Measurements from ENCODE around the gene TNRC18.
A peak's percentile ranks its signal among the peaks of the same experiment; 100 is the strongest.

TNRC18 gene

DNA sequence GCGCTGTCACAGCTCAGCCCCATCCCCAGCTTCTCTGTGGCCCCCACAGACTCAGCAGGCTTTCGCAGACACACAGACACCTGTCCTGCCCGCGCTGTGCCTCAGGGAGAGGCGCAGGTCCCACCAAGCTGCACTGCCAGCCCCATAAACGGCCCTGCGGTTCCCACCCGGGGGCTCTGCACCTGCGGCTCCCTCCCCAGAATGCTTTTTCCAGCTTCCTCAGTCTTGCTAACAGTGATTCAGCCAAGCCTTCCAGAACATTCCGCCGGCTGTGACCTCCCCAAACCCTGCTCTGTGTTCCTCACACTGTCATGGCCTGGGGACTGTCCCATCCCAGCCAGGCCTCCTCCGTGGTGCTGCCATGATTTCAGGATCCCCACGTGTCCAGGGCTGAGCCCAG is 27.8 kb upstream of the TNRC18 start:
- DNase-seq: no peak

- peak; percentile 43 for DNase-seq
These were observed 27.1 kb upstream of the TNRC18 start for GRCh38 chr7:5450549-5451327.

GRCh38 chr7:5448378-5449037 is 24.9 kb upstream of the TNRC18 start:
- no peak for DNase-seq

- DNase-seq: no peak
These were observed 22.5 kb upstream of the TNRC18 start for GRCh38 chr7:5445981-5446594.

DNA sequence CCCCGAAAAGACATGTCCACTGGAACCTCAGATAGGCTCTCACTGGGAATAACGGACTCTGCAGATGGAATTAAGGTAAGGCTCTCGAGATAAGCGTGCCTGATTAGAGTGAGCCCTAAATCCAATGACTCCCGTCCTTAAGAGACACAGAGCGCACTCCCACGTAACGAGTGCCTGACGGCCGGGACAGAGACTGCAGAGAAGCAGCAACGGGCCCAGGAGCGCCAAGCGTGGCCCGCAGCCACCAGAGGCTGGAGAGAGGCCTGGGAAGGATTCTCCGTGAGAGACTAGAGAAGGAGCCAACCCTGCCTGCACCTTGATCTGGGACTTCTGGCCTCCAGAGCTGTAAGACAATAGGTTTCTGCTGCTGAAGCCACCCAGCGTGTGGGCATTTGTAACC is 20.0 kb upstream of the TNRC18 start:
- no peak for DNase-seq

GRCh38 chr7:5442757-5443305 is 19.2 kb upstream of the TNRC18 start:
- no peak for DNase-seq

- no peak for DNase-seq
These were observed 18.3 kb upstream of the TNRC18 start for GRCh38 chr7:5441840-5442503.

DNA sequence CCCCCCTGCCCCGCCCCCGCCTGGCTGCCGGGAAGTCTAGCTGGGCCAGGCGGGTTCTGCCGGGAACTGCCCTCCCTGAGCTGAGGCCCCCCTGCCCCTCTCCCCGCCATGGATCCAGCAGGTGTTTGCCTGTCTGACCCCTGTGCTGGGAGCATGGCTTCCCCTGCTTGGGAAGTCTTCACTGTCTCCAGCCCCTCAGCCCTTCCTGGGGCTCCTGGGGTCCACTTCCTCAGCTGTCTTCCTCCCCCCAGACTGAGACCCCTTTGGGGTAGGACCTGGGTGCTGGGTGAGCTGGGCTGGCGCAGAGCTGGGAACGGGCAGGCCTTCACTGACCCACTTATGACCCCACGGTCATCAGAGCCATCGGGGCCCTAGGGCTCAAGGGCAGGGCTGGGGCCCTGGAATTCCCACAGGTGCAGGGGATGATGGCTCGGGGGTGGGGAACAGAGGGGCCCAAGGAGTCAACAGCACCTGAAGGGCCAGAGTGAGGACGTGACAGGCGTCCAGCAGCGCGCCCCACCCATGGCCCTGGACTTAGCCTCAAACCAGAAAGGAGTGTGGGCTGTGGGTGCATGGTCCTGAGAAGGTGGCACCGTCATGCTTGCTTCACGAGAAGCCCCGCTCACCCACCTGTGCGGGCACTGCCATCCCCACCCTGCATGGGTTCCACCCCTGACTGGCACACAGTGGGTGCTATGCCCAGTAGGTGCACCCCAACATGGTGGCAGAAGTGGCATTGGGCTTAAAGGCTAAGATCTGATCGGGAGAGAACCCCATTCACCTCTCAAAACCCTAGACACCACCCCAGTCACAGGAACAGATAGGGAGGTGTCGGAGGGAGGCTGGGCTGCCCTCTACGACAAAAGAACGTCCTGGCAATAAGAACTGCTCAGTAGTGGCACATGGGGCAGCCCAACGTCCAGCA is 16.2 kb upstream of the TNRC18 start:
- no peak for DNase-seq

DNA sequence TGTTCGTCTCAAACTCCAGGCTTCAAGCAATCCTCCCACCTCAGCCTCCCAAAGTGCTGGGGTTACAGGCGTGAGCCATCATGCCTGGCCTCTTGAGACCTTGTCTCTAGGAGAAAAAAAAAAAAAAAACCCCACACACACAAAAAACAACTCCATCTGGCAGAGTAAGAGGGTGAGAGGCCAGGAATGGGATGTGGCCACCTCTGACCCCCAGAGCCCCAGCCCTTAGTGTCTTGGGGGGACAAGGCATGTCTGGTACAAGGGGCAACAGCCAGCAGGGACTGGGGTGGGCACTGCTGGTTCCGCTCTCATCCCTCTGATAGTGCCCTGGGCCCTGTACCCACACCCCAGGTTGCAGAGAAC is 15.6 kb upstream of the TNRC18 start:
- DNase-seq: no peak

- DNase-seq: no peak
These were observed 14.4 kb upstream of the TNRC18 start for GRCh38 chr7:5437987-5438386.

DNA sequence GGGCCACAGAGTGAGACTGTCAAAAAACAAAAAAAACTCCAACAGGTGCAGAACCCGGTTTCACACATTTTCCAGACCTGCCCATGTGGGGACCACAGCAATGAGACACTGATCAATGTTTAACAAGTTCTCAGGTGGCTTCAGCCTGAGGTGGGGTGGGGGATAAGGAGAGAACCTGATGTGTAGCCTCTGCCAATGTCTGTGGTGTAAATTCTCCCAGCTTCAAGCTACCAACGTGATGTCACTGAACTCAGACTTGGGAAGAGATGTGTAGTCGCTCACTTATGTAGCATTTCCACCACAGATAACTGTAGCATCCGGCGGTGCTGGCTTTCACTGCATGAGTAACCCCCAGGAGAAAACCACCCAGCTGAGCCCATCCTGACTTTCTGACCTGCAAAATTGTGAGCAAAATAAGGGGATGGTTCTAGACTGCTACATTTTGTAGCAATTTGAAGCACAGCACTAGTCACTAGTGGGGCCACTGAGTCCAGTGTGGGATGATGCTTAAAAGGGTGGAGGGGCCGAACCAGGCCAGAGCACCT is 13.8 kb upstream of the TNRC18 start:
- no peak for DNase-seq

GRCh38 chr7:5436003-5436678 is 12.5 kb upstream of the TNRC18 start:
- no peak for DNase-seq

DNA sequence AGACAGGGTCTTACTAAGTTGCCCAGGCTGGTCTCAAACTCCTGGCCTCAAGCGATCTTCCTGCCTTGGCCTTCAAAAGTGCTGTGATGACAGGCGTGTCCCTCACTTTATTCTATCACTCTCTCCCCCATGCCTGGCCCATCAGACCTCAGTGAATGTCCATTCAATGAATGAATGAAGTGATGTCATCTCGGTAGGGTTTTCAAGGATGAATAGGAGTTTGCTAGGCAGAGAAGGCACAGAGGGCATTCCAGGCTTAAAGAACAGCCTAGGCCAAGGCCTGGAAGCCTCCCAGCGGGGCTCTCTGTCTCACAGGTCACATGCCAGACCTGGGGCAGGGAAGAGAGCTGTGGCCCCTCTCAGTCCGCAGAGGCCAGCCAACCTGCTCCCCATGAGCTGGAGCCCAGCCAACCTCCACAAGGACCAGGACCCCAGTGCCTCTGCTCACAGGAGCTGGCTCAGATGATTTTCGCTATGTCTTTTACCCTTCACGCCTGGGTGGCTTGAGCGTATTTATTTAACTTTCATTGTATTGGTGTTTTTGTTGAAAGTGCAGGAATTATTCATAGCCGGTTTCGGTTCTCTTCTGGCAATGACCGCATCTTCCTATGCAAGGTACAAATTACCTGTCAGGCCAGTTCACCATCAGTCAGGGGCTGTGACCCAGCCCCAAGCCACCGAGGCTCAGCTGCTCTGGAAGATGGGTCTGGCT is 11.8 kb upstream of the TNRC18 start:
- no peak for DNase-seq

DNA sequence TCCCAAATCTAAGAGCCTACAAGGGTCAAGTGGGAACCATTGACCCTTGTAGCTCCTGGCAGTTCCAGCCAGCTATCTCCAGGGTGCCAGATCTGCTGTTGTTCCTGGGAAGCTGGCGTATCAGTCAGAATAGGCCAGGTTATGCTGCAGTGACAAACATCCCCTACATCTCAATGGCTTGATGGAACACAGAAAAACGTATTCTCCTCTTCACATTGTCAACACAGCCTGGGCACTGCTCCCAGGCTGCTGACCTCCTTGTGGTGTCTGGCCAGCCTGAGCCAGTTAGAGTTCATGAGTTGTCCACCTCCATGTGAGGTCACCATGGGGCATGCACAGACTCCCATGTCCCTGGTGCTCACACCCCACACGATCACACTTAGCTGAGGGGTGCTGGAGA is 9.5 kb upstream of the TNRC18 start:
- DNase-seq: no peak

DNA sequence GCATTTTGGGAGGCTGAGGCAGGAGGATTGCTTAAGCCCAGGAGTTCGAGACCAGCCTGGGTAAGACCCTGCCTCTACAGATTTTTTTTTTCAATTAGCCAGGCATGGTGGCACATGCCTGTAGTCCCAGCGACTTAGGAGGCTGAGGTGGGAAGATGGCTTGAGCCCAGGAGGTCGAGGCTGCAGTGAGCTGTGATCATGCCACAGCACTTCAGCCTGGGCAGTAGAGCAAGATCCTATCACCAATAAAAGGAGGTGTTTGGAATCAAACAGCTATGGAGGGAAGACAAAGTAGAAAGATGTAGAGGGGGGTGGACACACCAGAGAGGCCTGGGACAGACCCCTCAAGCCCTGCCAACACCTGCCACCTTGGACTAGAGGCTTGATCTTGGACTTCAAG is 9.1 kb upstream of the TNRC18 start:
- DNase-seq: no peak

- no peak for DNase-seq
These were observed 8.0 kb upstream of the TNRC18 start for GRCh38 chr7:5431560-5432015.

DNA sequence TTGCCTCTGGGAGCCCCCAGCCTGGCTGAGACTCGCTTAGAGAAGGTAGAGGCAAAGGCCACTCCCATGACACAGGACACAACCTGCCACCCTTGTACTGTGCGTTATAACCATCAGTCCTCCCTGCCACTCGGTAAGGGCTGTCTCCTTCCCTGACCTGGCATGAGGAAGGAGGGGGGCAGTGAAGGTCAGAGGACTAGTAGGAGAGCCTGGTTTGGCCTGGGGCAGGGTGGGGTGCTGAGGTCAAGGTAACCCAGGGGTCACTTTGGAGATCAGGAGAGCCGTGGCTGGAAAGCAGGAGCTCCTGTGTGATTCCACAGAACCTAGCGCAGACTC is 6.9 kb upstream of the TNRC18 start:
- DNase-seq: no peak

GRCh38 chr7:5429857-5430611 is 6.4 kb upstream of the TNRC18 start:
- DNase-seq: no peak

DNA sequence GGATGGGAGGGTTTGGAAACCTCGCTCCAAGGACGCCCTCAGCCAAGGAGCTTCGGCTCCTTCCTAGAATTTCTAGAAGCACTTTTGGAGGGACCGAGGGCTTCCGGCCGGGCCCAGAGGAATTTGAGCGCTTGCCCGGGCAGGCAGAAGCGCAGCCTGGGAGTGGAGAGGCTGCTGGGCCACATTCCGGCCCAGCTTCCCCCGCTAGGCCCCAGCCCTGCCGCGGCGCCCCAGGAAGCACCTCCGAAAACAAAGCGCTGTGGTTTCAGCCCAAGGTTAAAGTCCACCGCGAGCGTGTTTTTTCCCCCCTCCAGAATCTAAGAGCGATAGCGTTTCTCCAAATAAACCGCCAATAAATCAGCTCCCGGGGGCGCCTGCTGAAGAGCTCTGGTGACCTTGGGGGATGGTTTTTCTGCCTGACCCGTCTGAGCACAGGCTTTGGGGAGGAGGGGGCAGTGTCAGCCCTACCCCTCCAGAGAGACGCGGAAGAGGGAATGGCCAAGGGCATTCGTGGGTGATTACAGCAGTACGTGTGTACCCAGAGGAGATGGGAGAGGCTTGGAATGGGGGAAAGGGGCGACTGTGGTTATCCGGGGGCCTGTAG is 5.7 kb upstream of the TNRC18 start:
- DNase-seq: no peak

Data from CD4-positive, alpha-beta T cell treated with Interleukin-10 for 1 hour (primary cell).